HL-60 (cell line): ENCODE results near the gene REEP1.
A peak's percentile ranks its signal among the peaks of the same experiment; 100 is the strongest.

Experiments used
- GABPA ChIP-seq: IDR thresholded peaks from 2 replicates; pipeline ENCODE4 v1.6.1; 2012; ENCODE audit warnings: low read depth
- POLR2AphosphoS5 ChIP-seq: IDR thresholded peaks from 2 replicates; pipeline ENCODE4 v1.6.1; 2012; ENCODE audit warnings: low read depth
- TF ChIP-seq, protein P1 (sequence below): IDR thresholded peaks from one replicate; pipeline ENCODE4 v1.5.1; 2011; ENCODE audit warnings: low read length, control low read depth, inconsistent platforms; ENCODE audit not compliant: insufficient read depth

DNA sequence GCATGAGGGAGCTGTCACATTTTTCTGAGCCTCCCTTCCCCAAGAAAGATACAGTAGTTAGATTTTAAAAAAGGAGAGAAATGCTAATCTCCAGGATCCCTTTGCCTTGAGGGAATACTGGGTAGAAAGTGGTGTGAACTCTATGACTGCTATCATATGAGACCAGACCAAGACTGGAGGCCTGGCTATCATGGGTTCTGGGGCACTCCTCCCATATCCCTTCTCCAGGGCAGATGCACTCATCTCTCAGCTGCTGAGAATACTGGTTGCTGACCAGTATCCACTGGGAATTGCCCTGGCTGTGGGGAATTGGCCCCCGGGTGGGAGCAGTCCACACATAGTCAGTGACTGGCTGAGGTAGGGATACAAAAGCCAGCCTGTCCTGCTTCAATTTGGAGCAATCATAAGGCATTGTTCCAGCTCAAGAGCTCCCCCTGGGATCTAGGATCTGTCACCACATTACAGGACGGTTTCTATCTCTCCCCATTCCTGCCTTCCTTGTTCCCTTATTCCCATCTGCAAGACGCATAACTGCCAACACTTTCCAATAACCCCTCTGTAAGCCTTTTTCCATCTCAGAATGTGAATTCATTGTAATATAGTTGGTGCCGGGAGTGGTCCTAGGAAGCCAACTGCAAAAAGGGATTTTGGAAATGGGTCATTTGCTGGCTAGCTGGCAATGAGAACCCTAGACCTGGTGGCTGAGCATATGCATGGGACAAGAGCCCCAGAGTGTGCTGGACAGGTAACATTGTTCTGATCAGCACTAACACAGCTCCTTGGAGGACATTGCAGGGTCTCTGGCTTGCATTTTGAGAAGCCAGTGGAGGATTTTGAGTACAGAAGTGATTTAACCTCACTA, 35.4 kb upstream of the REEP1 start:
- TF ChIP-seq GABPA (no peak), POLR2AphosphoS5 (no peak)
- TF ChIP-seq, protein P1, sequence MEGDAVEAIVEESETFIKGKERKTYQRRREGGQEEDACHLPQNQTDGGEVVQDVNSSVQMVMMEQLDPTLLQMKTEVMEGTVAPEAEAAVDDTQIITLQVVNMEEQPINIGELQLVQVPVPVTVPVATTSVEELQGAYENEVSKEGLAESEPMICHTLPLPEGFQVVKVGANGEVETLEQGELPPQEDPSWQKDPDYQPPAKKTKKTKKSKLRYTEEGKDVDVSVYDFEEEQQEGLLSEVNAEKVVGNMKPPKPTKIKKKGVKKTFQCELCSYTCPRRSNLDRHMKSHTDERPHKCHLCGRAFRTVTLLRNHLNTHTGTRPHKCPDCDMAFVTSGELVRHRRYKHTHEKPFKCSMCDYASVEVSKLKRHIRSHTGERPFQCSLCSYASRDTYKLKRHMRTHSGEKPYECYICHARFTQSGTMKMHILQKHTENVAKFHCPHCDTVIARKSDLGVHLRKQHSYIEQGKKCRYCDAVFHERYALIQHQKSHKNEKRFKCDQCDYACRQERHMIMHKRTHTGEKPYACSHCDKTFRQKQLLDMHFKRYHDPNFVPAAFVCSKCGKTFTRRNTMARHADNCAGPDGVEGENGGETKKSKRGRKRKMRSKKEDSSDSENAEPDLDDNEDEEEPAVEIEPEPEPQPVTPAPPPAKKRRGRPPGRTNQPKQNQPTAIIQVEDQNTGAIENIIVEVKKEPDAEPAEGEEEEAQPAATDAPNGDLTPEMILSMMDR: peak; percentile 53
